Central memory CD8-positive, alpha-beta T cell (primary cell): ENCODE measurements around the gene JSRP1.

Experiments used
- ATAC-seq: fragments of 150-1000 bp; cut with Tn5 transposase; replicated peaks from 2 replicates; pipeline ENCODE4 v1.10.0; 2022; ENCODE audit warnings: mild to moderate bottlenecking, moderate FRiP score, moderate number of reproducible peaks; ENCODE audit not compliant: poor library complexity, severe bottlenecking; ENCODE audit errors: extremely low read depth
- DNase-seq, 2 donors: peaks; one replicate each; pipeline ENCODE4 v3.0.0; 2021; ENCODE audit warnings: low spot score in 2 of 2
- H3K27ac Mint-ChIP-seq: one replicate; pipeline ENCODE4 v1.8.0; 2022; ENCODE audit warnings: low read depth, mild to moderate bottlenecking, moderate library complexity, mixed read lengths
- H3K27me3 Mint-ChIP-seq: one replicate; pipeline ENCODE4 v1.8.0; 2022; ENCODE audit warnings: mixed read lengths
- H3K36me3 Mint-ChIP-seq: one replicate; pipeline ENCODE4 v1.8.0; 2022; ENCODE audit warnings: mild to moderate bottlenecking, moderate library complexity, mixed read lengths; ENCODE audit not compliant: insufficient read depth
- H3K4me1 Mint-ChIP-seq: one replicate; pipeline ENCODE4 v1.8.0; 2022; ENCODE audit warnings: mixed read lengths
- H3K4me3 Mint-ChIP-seq: one replicate; pipeline ENCODE4 v1.8.0; 2022; ENCODE audit warnings: mild to moderate bottlenecking, moderate library complexity, mixed read lengths
- H3K9me3 Mint-ChIP-seq: one replicate; pipeline ENCODE4 v1.8.0; 2022; ENCODE audit warnings: mixed read lengths

The JSRP1 gene

DNA sequence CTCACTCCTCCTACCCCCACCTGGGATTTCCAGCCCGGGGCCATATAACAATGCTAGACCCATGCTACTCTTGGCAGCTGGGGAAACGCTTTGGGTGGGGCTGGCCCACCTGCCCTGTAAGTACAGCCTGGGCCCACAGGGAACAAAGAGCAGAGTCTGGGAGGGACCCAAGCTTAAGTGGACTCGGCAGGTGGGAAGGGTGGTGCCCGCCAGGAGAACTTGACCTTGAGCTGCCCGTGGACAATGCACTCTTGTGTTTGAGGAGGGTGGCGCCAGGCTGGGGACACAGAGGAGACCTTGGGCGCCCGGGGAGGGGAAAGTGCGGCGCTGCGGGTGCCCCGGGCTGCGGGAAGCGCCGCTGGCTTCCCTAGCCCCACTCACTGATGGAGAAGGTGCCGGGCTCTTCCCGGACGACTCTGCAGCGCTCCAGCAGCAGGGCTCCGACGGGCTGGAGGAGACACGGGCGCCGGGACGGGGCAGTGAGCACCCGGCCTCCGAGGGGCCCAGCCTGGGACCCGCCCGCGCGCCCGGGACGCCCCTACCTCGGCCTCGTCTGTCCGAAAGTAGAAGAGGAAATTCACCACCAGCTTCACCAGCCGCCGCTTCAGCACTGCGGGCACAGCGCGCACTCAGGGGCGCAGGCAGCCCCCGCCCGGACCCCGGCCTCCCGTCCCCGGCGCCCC, 20.7 kb downstream of the JSRP1 start:
- ATAC-seq (no peak), DNase-seq (no peak)
- Mint-ChIP-seq H3K4me1 (peaks cover 58% of the 10 kb centered on the region), H3K36me3 (peaks cover 46% of the 10 kb centered on the region), H3K27me3 (no peaks in the 10 kb centered on the region), H3K27ac (peak overlapping the region; percentile 90), H3K9me3 (no peaks in the 10 kb centered on the region), H3K4me3 (peak overlapping the region; percentile 91)

DNA sequence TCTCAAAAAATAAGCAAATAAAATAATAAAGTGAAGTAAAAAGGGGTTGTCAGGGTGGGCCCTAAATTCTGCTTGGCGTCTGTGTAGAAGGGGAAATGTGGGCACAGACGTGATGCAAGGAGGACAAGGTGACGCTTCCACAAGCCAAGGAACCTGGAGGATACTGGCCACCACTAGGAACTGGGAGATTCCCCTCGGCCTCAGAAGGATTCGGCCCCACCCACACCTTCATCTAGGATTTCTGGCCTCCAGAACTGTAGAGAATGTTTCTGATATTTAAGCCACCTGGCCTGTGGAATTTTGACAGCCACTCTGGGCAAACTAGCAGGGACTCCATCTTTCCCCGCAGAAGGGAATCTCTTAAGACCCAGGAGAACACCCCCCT, 21.2 kb downstream of the JSRP1 start:
- DNase-seq (no peak), ATAC-seq (no peak)
- H3K36me3 Mint-ChIP-seq: peaks cover 44% of the 10 kb centered on the region
- no peaks in the 10 kb centered on the region for H3K9me3 Mint-ChIP-seq
- H3K27me3 Mint-ChIP-seq: no peaks in the 10 kb centered on the region
- peaks cover 53% of the 10 kb centered on the region for H3K4me1 Mint-ChIP-seq
- peak overlapping the region; percentile 90 for H3K27ac Mint-ChIP-seq
- H3K4me3 Mint-ChIP-seq: peak overlapping the region; percentile 91

DNA sequence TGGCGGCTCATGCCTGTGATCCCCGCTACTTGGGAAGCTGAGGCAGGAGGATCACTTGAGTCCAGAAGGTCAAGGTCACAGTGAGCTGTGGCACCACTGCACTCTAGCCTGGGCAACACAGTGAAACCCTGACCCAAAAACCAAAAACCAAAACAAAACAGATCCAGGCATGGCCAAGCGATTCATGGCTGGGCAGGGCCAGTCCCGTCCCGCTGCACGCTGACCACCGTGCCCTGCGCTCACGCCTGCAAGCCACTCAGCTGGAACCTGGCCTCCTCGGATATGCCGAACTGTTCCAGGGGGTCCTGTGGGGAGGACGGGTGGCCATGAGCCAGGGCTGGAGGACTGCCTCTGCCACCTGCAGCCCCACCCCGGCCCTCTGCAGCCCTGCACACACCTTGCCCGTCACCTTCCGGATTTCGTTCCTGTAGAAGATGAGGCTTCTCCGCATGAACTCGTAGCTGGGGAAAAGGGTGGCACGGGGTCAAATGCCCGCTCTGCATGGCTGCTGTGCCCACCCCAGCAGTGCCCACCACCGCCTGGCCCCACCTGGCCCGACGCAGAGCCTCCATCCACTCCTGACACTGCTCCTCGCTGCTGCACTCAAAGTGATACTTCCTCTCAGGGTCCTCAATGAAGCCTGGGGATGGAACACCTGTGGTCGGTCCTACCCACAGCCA, 22.5 kb downstream of the JSRP1 start:
- ATAC-seq: no peak
- no peaks in the 10 kb centered on the region for H3K27me3 Mint-ChIP-seq
- no peak for DNase-seq
- H3K36me3 Mint-ChIP-seq: peaks cover 42% of the 10 kb centered on the region
- peaks cover 40% of the 10 kb centered on the region for H3K4me1 Mint-ChIP-seq
- H3K27ac Mint-ChIP-seq: peak overlapping the region; percentile 76
- no peaks in the 10 kb centered on the region for H3K9me3 Mint-ChIP-seq
- H3K4me3 Mint-ChIP-seq: peak overlapping the region; percentile 91

DNA sequence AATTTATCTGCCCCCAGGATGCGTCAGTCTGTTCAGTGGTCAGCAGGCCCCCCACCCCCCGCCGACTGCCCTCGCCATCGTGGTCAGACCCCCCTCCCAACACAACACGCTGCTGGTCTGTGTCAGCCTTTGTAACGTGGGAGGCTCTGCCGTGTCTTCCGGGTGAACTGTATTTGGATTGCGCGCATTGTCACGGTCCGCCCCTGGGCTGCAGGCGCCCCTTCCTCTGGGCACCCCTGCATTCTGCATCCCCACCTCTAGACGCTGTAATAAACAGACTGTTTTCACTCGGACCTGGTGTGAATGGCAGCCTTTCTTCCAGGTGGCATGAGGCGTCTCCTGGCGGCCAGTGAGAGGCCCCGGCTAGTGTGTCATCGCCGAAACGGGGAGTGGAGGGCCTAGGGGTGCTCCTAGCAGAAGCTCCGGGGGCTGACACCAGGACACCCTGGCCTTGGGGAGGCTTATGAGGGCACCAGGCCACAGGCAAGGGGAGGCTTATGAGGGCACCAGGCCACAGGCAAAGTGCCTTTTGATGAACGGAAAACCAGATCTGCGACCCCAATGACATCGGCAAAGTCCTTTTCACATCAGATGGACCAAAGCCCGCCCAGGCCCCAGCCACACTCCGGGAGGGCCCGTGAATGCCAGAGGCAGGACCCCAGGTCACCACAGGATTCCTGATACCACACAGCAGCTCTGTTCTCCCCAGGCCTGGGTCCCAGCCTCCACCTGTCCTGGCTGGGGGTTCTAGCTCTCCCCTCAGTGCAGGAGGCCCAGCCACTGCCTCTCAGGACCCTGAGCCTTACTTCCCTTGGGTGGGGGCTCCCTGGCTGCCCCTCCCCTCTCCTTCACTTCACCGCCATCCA, 23.7 kb downstream of the JSRP1 start:
- H3K4me1 Mint-ChIP-seq: peaks cover 28% of the 10 kb centered on the region
- H3K27ac Mint-ChIP-seq: peak overlapping the region; percentile 71
- H3K4me3 Mint-ChIP-seq: no peak overlapping the region
- H3K27me3 Mint-ChIP-seq: no peaks in the 10 kb centered on the region
- no peak for ATAC-seq
- DNase-seq: no peak
- peaks cover 33% of the 10 kb centered on the region for H3K36me3 Mint-ChIP-seq
- H3K9me3 Mint-ChIP-seq: no peaks in the 10 kb centered on the region

DNA sequence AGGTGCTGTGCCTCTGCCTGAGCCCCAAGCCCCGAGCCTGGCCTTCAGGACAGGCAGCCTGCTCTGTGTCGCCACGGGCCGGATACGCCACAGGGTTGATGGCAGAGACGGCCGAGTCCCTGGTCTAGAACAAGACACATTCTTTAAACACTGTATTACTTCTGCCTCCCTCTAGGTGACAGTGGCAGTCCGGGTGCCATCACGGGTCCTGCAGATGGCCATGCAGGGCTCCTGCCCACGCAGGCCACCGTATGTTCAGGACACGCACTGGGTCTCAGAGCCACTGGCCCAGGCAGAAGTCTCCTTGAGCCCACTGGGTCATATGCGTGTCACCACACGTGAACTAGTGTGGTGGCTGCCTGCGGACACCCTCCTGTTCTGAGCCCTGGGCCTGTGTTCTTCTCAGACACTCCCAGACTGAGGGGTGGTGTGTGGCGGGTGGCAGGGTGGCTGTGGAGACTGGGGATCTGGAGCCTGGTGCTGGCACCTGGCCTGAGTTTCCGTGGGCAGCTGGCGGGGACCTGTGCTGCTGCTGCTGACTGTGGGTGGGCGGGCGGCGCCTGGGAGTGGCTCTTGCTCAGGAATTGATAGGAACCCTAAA, 24.5 kb downstream of the JSRP1 start:
- Mint-ChIP-seq H3K27ac (peak overlapping the region; percentile 71), H3K36me3 (peaks cover 27% of the 10 kb centered on the region), H3K4me3 (no peak overlapping the region), H3K9me3 (no peaks in the 10 kb centered on the region), H3K4me1 (peaks cover 24% of the 10 kb centered on the region), H3K27me3 (no peaks in the 10 kb centered on the region)
- DNase-seq: no peak
- no peak for ATAC-seq

DNA sequence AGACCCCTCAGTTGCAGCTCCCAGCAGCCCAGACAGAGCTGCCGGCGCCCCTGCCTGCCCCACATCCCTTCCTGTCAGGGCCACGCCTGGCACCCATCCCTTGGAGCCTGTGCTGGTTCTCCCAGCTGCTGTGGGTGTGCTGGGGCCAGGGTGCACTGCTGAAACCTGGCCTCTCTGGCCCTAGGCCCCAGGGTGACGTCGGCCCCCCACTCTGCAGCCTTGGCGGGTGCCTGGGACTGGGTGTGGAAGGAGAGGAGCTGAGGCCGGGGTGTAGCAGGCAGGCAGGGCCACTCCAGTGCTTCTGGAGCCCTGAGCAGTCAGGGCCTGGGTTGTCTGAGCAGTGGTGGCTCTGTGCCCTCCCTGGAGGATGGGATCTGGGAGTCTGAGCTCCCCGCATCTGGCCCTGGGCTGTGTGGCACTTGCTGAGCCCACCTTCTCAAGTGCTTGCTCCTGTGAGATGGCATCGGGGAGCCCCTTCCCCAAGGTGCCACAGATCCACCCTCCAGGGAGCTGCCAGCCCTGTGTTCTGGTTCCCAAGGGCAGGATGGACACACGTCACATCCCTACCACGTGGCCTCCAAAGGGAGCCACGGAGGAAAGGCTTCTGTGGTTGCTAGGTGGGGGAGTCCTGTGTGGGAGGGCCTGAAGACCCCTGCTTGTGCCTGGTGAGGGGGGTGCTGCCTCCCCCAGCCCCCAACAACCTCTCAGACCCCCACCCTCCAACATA, 25.2 kb downstream of the JSRP1 start:
- Mint-ChIP-seq H3K27me3 (no peaks in the 10 kb centered on the region), H3K4me1 (peaks cover 17% of the 10 kb centered on the region), H3K4me3 (no peak overlapping the region), H3K36me3 (peaks cover 20% of the 10 kb centered on the region), H3K9me3 (no peaks in the 10 kb centered on the region), H3K27ac (no peak overlapping the region)
- ATAC-seq: no peak
- no peak for DNase-seq

DNA sequence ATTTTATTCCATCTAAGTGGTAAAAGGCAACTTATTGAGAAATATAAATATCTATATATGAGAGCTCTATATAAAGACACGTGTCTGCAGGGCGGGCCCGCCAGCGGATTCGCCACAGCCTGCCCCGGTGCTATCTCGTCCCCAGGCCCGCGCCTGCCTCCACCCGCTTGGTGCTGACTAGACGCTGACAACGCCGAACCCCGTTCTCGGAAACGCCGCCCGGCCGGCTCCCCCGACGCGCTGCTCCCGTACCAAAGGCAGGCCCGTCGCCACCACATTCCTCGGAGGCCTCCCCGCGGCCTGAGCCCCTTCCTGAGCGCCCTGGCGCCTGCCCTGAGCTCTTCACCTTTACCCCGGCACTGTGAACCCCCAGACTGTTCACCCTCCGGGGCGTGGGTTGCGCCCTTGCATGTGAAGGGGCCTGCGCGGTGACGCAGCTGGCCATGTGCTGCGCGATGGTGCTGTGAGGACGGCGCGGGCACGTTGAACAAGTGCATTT, 26.1 kb downstream of the JSRP1 start:
- no peaks in the 10 kb centered on the region for H3K27me3 Mint-ChIP-seq
- peaks cover 13% of the 10 kb centered on the region for H3K4me1 Mint-ChIP-seq
- no peaks in the 10 kb centered on the region for H3K9me3 Mint-ChIP-seq
- ATAC-seq (no peak), DNase-seq (no peak)
- peaks cover 22% of the 10 kb centered on the region for H3K36me3 Mint-ChIP-seq
- H3K27ac Mint-ChIP-seq: no peak overlapping the region
- H3K4me3 Mint-ChIP-seq: no peak overlapping the region

DNA sequence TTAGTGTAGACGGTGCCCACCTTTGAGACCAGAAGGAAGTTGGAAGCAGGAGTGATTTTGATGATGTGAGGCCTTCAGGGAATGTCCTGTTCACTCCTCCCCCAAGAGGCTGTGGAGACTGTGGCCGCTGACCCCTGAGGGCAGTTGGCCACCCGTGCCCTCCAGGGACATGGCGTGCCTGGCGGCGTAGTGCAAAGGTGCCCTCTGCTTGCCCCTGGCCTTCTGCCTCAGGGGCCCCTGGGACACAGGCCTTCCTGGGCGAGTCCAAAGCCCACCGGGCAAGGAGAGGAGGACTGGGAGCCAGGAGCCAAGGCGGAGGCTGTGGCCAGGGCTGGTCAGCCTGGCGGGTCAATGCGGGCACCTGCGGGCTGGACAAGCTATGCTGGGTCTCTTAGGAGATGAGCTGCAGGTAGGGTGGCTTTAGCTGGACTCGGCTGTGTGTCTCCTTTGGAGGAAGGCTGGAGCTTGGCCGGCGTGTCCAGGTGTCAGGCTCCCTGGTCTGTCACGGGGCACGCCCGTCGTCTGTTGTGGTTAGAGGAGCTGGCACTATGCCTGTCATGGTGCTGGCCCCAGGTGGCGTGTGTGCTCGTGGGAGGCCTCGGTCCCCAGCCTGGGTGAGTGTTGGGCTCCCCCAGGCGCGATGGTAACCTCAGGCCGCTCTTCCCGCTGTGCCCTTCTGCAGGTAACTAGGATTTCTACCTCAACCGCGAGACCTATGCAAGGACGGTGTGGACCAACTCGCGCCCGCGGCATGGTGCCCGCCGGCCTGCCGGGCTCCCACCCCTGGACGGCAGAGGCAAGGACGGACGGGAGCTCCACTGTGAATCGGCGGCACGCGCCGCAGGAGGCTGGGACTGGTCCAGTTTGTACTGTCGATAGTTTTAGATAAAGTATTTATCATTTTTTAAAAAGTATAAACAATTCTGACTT, 26.8 kb downstream of the JSRP1 start:
- Mint-ChIP-seq H3K9me3 (no peaks in the 10 kb centered on the region), H3K4me3 (no peak overlapping the region), H3K27ac (no peak overlapping the region), H3K36me3 (peaks cover 24% of the 10 kb centered on the region), H3K27me3 (no peaks in the 10 kb centered on the region), H3K4me1 (peaks cover 6% of the 10 kb centered on the region)
- no peak for ATAC-seq
- no peak for DNase-seq

DNA sequence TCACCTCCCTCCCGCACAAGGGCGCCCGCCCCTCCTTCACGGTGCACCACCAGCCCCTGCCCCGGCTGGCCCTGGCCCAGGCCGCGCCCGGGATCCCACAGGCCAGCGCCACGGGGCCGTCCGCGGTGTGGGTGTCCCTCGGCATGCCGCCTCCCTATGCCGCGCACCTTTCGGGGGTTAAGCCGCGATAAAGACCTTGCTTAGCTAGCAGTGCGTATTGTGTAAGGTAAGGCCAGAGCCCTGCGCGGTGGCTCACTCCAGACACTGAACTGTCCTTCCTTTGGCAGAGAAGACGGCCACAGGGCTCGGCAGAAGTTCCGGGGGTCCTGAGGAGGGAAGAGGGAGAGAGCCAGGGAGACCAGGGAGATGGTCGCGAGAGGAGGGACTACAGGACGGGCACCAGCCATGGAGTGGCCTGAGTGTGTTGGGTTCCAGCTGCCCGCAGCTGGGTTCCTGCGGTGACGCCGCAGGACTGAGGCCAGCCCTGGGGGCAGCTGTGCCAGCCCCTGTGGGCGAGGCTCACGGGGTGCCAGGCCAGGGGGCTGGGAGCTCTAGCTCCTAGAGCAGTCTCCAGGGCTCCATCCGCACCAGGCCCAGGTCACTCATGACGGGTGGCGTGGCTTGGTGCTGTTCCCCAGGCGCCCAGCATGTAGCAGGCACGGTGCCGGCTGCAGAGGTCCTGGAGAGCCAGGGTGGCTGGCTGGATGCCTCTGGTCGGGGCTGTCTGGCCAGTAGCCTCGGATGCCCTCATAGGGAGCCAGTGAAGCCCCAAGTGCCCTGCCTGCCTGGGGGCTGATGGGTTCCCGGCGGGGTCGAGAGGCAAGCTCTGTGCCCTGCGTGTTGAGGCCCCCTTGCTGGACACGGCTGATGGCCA, 27.8 kb downstream of the JSRP1 start:
- ATAC-seq: no peak
- Mint-ChIP-seq H3K36me3 (peaks cover 24% of the 10 kb centered on the region), H3K9me3 (no peaks in the 10 kb centered on the region), H3K4me3 (no peak overlapping the region), H3K4me1 (peaks cover 10% of the 10 kb centered on the region), H3K27ac (no peak overlapping the region), H3K27me3 (no peaks in the 10 kb centered on the region)
- no peak for DNase-seq

DNA sequence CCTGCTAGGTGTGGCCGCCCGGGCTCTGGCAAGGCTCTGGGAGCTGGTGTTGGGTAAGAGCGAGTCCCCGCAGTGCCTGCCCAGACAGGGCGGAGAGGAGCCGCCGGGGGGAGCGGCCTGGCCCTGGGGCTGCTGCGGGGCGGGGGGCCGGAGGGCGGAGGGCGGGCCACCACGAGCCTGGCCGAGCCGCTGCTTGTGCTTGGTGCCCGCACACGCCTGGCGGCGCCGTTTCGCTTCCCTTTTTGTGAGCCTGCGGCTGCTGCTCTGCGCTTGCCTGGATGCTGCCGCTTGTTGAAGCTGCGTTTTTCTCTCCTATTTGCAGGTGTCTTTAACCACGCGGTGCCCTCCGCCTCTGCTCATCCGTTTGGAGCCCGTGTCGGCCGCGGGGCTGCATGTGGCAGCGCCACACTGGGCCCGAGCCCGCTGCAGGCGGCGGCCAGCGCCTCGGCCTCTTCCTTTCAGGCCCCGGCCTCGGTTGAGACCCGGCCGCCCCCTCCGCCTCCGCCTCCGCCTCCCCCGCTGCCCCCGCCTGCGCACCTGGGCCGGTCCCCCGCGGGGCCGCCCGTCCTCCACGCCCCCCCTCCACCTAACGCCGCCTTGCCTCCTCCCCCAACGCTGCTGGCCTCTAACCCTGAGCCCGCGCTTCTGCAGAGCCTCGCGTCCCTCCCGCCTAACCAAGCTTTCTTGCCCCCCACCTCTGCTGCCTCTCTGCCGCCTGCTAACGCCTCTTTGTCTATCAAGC, 28.6 kb downstream of the JSRP1 start:
- no peak overlapping the region for H3K27ac Mint-ChIP-seq
- H3K4me1 Mint-ChIP-seq: peaks cover 10% of the 10 kb centered on the region
- H3K4me3 Mint-ChIP-seq: no peak overlapping the region
- peaks cover 21% of the 10 kb centered on the region for H3K36me3 Mint-ChIP-seq
- H3K9me3 Mint-ChIP-seq: no peaks in the 10 kb centered on the region
- no peak for DNase-seq
- ATAC-seq: no peak
- no peaks in the 10 kb centered on the region for H3K27me3 Mint-ChIP-seq
